ENCODE data around the gene CORO2B. TPM values are rescaled to one million over a fixed set of nuclear protein-coding genes. Genes with fewer than 3 reads are reported as not detected.
A peak's percentile ranks its signal among the peaks of the same experiment; 100 is the strongest.

The CORO2B gene
- polyA plus RNA-seq, 1 donor from 2014 or later: 15.1 TPM

- H4K20me1 ChIP-seq (ENCODE audit: insufficient read depth): no peaks in the 10 kb centered on the region
- no peaks in the 10 kb centered on the region for H3K79me2 ChIP-seq (replicated peaks; ENCODE audit: insufficient read depth, low read length)
- no peak overlapping the region for H3K27ac ChIP-seq (ENCODE audit: low read length)
- no peak overlapping the region for H3K4me3 ChIP-seq (ENCODE audit: low read length)
- H3K27me3 ChIP-seq (ENCODE audit: insufficient read depth, low read depth, low read length): peaks cover 8% of the 10 kb centered on the region
- no peak overlapping the region for H3K4me2 ChIP-seq (ENCODE audit: low read length)
- H3K9me3 ChIP-seq (ENCODE audit: low read length): no peaks in the 10 kb centered on the region
- no peak for TF ChIP-seq POLR2AphosphoS5 (IDR thresholded peaks at IDR 0.05)
- no peak for TF ChIP-seq MXI1 (conservative IDR thresholded peaks at IDR 0.05; ENCODE audit: poor library complexity, severe bottlenecking)
- TF ChIP-seq REST (IDR thresholded peaks at IDR 0.05; ENCODE audit: borderline replicate concordance): no peak
- TF ChIP-seq EP300 (conservative IDR thresholded peaks at IDR 0.05; ENCODE audit: poor library complexity, severe bottlenecking): no peak
- peak; percentile 38 for TF ChIP-seq RAD21 (conservative IDR thresholded peaks at IDR 0.05)
- TF ChIP-seq EZH2 (IDR thresholded peaks at IDR 0.05; ENCODE audit: borderline replicate concordance, insufficient read depth, low read length, poor library complexity, severe bottlenecking): no peak
- TF ChIP-seq SMC3 (conservative IDR thresholded peaks at IDR 0.05; ENCODE audit: poor library complexity): peak; percentile 39
- peak; percentile 58 for TF ChIP-seq CTCF (IDR thresholded peaks at IDR 0.05; ENCODE audit: poor library complexity, severe bottlenecking)
- no peak for TF ChIP-seq TAF1 (IDR thresholded peaks at IDR 0.05; ENCODE audit: low read depth)
- H3K36me3 ChIP-seq (ENCODE audit: insufficient read depth, low read length): no peaks in the 10 kb centered on the region
- no peak overlapping the region for H3K9ac ChIP-seq (ENCODE audit: low read length)
- H2AFZ ChIP-seq (ENCODE audit: low read depth, low read length): no peak overlapping the region
- H3F3A ChIP-seq (ENCODE audit: insufficient read depth, low read length, poor library complexity, severe bottlenecking): no peaks in the 10 kb centered on the region
- no peaks in the 10 kb centered on the region for H3K9me2 ChIP-seq (ENCODE audit: insufficient read depth, low read length)
These were observed 24.6 kb upstream of the CORO2B start for GRCh38 chr15:68553994-68554720.

GRCh38 chr15:68554721-68555678 is 23.8 kb upstream of the CORO2B start:
- no peaks in the 10 kb centered on the region for H4K20me1 ChIP-seq (ENCODE audit: insufficient read depth)
- H3K9me2 ChIP-seq (ENCODE audit: insufficient read depth, low read length): no peaks in the 10 kb centered on the region
- H3K4me2 ChIP-seq (ENCODE audit: low read length): no peak overlapping the region
- TF ChIP-seq REST (IDR thresholded peaks at IDR 0.05; ENCODE audit: borderline replicate concordance) (no peak), SMC3 (conservative IDR thresholded peaks at IDR 0.05; ENCODE audit: poor library complexity) (no peak)
- no peaks in the 10 kb centered on the region for H3K36me3 ChIP-seq (ENCODE audit: insufficient read depth, low read length)
- no peak overlapping the region for H2AFZ ChIP-seq (ENCODE audit: low read depth, low read length)
- no peaks in the 10 kb centered on the region for H3K9me3 ChIP-seq (ENCODE audit: low read length)
- H3K9ac ChIP-seq (ENCODE audit: low read length): no peak overlapping the region
- H3K27me3 ChIP-seq (ENCODE audit: insufficient read depth, low read depth, low read length): peaks cover 8% of the 10 kb centered on the region
- no peaks in the 10 kb centered on the region for H3K79me2 ChIP-seq (replicated peaks; ENCODE audit: insufficient read depth, low read length)
- H3K4me3 ChIP-seq (ENCODE audit: low read length): no peak overlapping the region
- no peaks in the 10 kb centered on the region for H3F3A ChIP-seq (ENCODE audit: insufficient read depth, low read length, poor library complexity, severe bottlenecking)
- H3K27ac ChIP-seq (ENCODE audit: low read length): no peak overlapping the region

Data from neural cell (in vitro differentiated cells).